ENCODE measurements around the gene CCDC89.

The CCDC89 gene

GRCh38 chr11:85685820-85686459 is at the start of gene CCDC89:
CCDC89 (minus strand) TSS chr11:85686195; CDS start chr11:85686130, 65 bp downstream.
- no peak for DNase-seq

- DNase-seq, result no peak
Observed at GRCh38 chr11:85732965-85733364, 47.0 kb upstream of the CCDC89 start.

GRCh38 chr11:85726381-85726780 is 40.4 kb upstream of the CCDC89 start:
- no peak for DNase-seq

GRCh38 chr11:85725510-85726258 is 39.7 kb upstream of the CCDC89 start:
- DNase-seq, result no peak

GRCh38 chr11:85724748-85725465 is 38.9 kb upstream of the CCDC89 start:
- DNase-seq, result no peak

- no peak for DNase-seq
Observed at GRCh38 chr11:85723088-85723487, 37.1 kb upstream of the CCDC89 start.

GRCh38 chr11:85721191-85721590 is 35.2 kb upstream of the CCDC89 start:
- no peak for DNase-seq

- DNase-seq, result no peak
Observed at GRCh38 chr11:85718991-85719807, 33.2 kb upstream of the CCDC89 start.

- no peak for DNase-seq
Observed at GRCh38 chr11:85718126-85718943, 32.3 kb upstream of the CCDC89 start.

GRCh38 chr11:85717429-85717828 is 31.4 kb upstream of the CCDC89 start:
- no peak for DNase-seq

GRCh38 chr11:85712953-85713352 is 27.0 kb upstream of the CCDC89 start:
- DNase-seq, result no peak

GRCh38 chr11:85710917-85711316 is 24.9 kb upstream of the CCDC89 start:
- DNase-seq, result no peak

- DNase-seq, result no peak
Observed at GRCh38 chr11:85709941-85710702, 24.1 kb upstream of the CCDC89 start.

GRCh38 chr11:85705800-85706199 is 19.8 kb upstream of the CCDC89 start:
- no peak for DNase-seq

- no peak for DNase-seq
Observed at GRCh38 chr11:85704967-85705366, 19.0 kb upstream of the CCDC89 start.

GRCh38 chr11:85699957-85700741 is 14.2 kb upstream of the CCDC89 start:
- no peak for DNase-seq

- DNase-seq, result no peak
Observed at GRCh38 chr11:85698195-85698594, 12.2 kb upstream of the CCDC89 start.

- DNase-seq, result no peak
Observed at GRCh38 chr11:85697747-85698146, 11.8 kb upstream of the CCDC89 start.

GRCh38 chr11:85695546-85695945 is 9.6 kb upstream of the CCDC89 start:
- no peak for DNase-seq

- no peak for DNase-seq
Observed at GRCh38 chr11:85694385-85694980, 8.5 kb upstream of the CCDC89 start.
